Transverse colon (tissue), 4 donors: ENCODE data around the gene MYBPH. TPM values are rescaled to one million over a fixed set of nuclear protein-coding genes. Genes with fewer than 3 reads are reported as not detected.

Experiments used
- DNase-seq: peaks from one replicate; pipeline ENCODE4 v3.0.0-alpha.2; 2019
- H3K27ac ChIP-seq, 4 donors: fragments of 200-600 bp; sonication (generic); 2 replicates each; pipeline ENCODE4 v1.5.1; 2016 to 2018; ENCODE audit warnings: inconsistent platforms in 4 of 4
- H3K27me3 ChIP-seq: fragments of 200-600 bp; sonication (generic); 2 replicates; pipeline ENCODE4 v1.5.1; 2017; ENCODE audit warnings: inconsistent platforms
- H3K36me3 ChIP-seq, 4 donors: fragments of 200-600 bp; sonication (generic); 2 replicates each; pipeline ENCODE4 v1.5.1; 2017 to 2019; ENCODE audit warnings: inconsistent platforms in 4 of 4
- H3K4me1 ChIP-seq, 4 donors: fragments of 200-600 bp; sonication (generic); 2 replicates each; pipeline ENCODE4 v1.5.1; 2017 to 2020; ENCODE audit warnings: inconsistent platforms in 4 of 4
- H3K4me3 ChIP-seq, 4 donors: fragments of 200-600 bp; sonication (generic); 1 replicate in 1 of 4; 2 replicates in 3 of 4; pipeline versions ENCODE4 v1.5.1 to v1.6.1; 2017 to 2019; ENCODE audit warnings: inconsistent platforms in 4 of 4
- H3K9me3 ChIP-seq, 2 donors: fragments of 200-600 bp; sonication (generic); 2 replicates each; pipeline ENCODE4 v1.5.1; 2017 to 2019; ENCODE audit warnings: inconsistent platforms in 2 of 2
- EP300 ChIP-seq: sonication (generic); formaldehyde crosslinking; IDR thresholded peaks from one replicate; pipeline ENCODE4 v1.6.1; 2017; ENCODE audit warnings: antibody characterized with exemption, low read depth
- POLR2A ChIP-seq: fragments of 450-650 bp; IDR thresholded peaks from one replicate; pipeline ENCODE4 v1.6.1; 2016; ENCODE audit warnings: antibody characterized with exemption, mild to moderate bottlenecking, moderate library complexity
- POLR2AphosphoS5 ChIP-seq, 3 donors: sonication (generic); formaldehyde crosslinking; IDR thresholded peaks; one replicate each; pipeline ENCODE4 v1.6.1; 2016; ENCODE audit warnings: antibody characterized with exemption in 3 of 3
- WGBS, 2 donors: methylation state at CpG; one replicate each; pipeline ENCODE4 v1.1.5; 2018; ENCODE audit warnings: low coverage in 1 of 2; 5-methylcytosine and 5-hydroxymethylcytosine counted together
- in situ Hi-C, 4 donors: fragments of 200-750 bp; cut with MboI; loops; one replicate each; pipeline versions ENCODE4 v1.15.0 to v1.15.1; 2017; ENCODE audit warnings: low sequenced_read_pairs in 3 of 4, low pct_ligation_motif_present in 1 of 4, low pct_unique_long_range_greater_than_20kb in 1 of 4
- intact Hi-C: fragments of 100-400 bp; cut with DNase I; formaldehyde crosslinking; loops from one replicate; pipeline ENCODE4 v1.15.1; 2023; ENCODE audit warnings: low total_unique reads
- total RNA-seq, 4 donors: library from RNA; depleted of rRNA; stranded (reverse); fragments of >200 nt; gene quantifications; one replicate each; pipeline ENCODE4 v1.1.0, GENCODE V29; 2016
- TF ChIP-seq, protein P1 (sequence below), 5 experiments: fragments of 200-600 bp in 3 of 5; fragments of 450-650 bp in 2 of 5; sonication (generic) in 3 of 5; IDR thresholded peaks; 1 replicate in 2 of 5; 2 replicates in 3 of 5; pipeline ENCODE4 v1.5.1; 2016 to 2017; ENCODE audit warnings: antibody characterized with exemption in 5 of 5, inconsistent platforms in 3 of 5, mild to moderate bottlenecking in 2 of 5, moderate library complexity in 1 of 5

MYBPH gene
- total RNA-seq, 4 donors from 2014 or later: not detected

DNA sequence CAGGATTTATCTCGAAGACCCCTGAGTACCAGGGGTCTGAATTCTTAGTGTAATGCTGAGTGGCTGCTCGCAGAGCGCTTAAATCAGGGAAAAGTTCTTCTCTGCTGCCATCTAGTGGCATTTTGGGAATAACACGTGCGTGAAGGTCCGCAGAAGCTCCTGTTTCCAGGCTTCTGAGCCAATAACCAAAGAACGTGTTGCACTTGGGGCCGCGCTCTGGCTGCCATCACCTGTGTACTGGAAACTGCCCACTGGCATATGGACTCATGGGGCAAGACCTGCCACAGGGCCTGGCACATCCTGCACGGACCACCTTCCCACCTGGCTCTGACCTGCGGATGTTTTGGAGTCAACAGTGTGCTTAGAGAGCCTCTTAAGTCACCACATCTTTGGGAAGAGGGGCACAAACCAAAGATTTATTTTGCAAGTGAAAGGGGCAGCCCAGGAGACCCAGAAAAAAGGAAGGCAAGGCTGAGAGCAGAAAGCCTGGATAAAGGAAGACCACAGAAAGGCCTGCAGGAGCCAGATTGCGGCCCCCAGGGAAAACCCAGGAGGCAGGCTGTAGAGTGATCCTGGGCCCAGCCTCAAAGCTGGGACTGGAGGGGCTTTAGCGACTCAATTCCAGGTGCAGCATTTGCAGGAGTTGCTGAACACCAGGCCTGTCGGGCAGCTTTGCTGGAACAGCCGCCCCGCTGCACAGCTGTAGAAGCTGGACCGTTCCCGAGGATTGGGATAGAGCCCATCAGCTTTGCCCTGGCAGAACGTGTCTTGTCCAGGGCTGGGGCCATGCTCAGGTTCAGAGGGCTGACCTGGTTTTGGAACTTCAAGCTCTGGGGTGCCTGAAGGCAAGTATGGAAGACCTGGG, 40.9 kb upstream of the MYBPH start:
- Histone ChIP-seq H3K4me1 (no peaks in the 10 kb centered on the region), H3K9me3 (no peaks in the 10 kb centered on the region), H3K36me3 (no peaks in the 10 kb centered on the region), H3K4me3 (no peak overlapping the region), H3K27ac (no peak overlapping the region), H3K27me3 (peaks cover 4% of the 10 kb centered on the region)
- DNase-seq: peak; percentile 42
- no peak for TF ChIP-seq EP300
- TF ChIP-seq, protein P1, sequence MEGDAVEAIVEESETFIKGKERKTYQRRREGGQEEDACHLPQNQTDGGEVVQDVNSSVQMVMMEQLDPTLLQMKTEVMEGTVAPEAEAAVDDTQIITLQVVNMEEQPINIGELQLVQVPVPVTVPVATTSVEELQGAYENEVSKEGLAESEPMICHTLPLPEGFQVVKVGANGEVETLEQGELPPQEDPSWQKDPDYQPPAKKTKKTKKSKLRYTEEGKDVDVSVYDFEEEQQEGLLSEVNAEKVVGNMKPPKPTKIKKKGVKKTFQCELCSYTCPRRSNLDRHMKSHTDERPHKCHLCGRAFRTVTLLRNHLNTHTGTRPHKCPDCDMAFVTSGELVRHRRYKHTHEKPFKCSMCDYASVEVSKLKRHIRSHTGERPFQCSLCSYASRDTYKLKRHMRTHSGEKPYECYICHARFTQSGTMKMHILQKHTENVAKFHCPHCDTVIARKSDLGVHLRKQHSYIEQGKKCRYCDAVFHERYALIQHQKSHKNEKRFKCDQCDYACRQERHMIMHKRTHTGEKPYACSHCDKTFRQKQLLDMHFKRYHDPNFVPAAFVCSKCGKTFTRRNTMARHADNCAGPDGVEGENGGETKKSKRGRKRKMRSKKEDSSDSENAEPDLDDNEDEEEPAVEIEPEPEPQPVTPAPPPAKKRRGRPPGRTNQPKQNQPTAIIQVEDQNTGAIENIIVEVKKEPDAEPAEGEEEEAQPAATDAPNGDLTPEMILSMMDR (IDR thresholded peaks at IDR 0.05): peak; percentile 64 to 78 (median 74)
- in situ Hi-C loops (loop anchor here in 3 of 4 donors (10.0 kb wide), 2 partner anchors 102 to 182 kb away; no protein-coding TSS in a partner anchor), intact Hi-C loops (loop anchor here (5.0 kb wide), 1 partner anchor 99 kb away; no protein-coding TSS in a partner anchor)
- 40 to 45% methylated on average over 2 to 19 of the region's 19 CpGs for WGBS, 2 donors

DNA sequence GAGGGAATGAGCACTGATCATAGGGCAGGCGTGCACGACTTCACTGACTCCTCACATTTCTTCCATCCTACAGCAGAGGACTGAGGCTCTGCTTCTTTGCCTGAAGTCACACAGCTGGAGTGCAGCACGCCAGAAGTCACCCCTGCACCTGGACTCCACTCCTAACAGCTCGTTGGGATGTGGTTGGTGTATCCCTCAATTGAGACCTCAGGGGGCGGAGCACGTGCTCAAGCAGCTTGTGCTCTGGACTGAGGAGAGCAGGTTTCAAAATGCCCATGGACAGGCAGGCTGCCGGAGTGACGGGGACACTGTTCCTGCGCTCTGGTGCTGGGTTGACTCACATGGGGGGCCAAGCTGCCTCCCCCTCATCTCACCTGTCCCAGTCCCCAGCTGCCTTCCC, 39.9 kb upstream of the MYBPH start:
- WGBS, 2 donors: 60 to 100% methylated on average over 2 to 9 of the region's 9 CpGs
- DNase-seq: no peak
- in situ Hi-C loops: loop anchor here in 3 of 4 donors (10.0 kb wide), 2 partner anchors 101 to 181 kb away; no protein-coding TSS in a partner anchor
- Histone ChIP-seq H3K27ac (no peak overlapping the region), H3K27me3 (peaks cover 4% of the 10 kb centered on the region), H3K36me3 (no peaks in the 10 kb centered on the region), H3K9me3 (no peaks in the 10 kb centered on the region), H3K4me3 (no peak overlapping the region), H3K4me1 (no peaks in the 10 kb centered on the region)
- intact Hi-C loops: loop anchor here (2.0 to 5.0 kb wide), 2 partner anchors 98 to 177 kb away; no protein-coding TSS in a partner anchor
- TF ChIP-seq EP300 (no peak), POLR2A (no peak), POLR2AphosphoS5 (IDR thresholded peaks at IDR 0.05) (no peak)
- TF ChIP-seq, protein P1 (IDR thresholded peaks at IDR 0.05): no peak

DNA sequence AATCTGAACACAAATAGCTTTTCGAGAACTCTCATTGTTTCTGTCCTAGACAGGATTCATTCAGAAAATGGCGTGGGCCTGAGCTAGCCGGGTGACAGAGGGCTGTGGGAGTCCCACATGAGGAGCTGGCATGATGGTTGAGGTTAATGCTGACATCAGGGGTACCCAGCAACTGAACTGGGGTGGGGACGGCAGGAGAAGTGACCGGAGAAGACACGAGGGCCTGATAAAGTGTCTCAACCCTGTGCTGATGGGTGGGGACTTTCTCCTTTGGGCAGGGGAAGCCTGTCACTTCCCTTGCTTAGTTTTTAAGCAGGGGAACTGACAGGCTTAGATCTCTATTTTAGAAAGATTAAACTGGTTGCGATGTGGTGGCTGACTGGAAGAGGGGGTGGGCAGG, 39.2 kb upstream of the MYBPH start:
- TF ChIP-seq POLR2A: no peak
- no peak for TF ChIP-seq POLR2AphosphoS5 (IDR thresholded peaks at IDR 0.05)
- TF ChIP-seq, protein P1 (IDR thresholded peaks at IDR 0.05): no peak
- no peak for TF ChIP-seq EP300
- no peak overlapping the region for H3K27ac ChIP-seq
- H3K27me3 ChIP-seq: peaks cover 4% of the 10 kb centered on the region
- intact Hi-C loops: loop anchor here (2.0 to 5.0 kb wide), 2 partner anchors 98 to 176 kb away; no protein-coding TSS in a partner anchor
- H3K4me3 ChIP-seq: no peak overlapping the region
- no peaks in the 10 kb centered on the region for H3K4me1 ChIP-seq
- in situ Hi-C loops: loop anchor here in 3 of 4 donors (10.0 kb wide), 2 partner anchors 100 to 180 kb away; no protein-coding TSS in a partner anchor
- no peaks in the 10 kb centered on the region for H3K9me3 ChIP-seq
- no peaks in the 10 kb centered on the region for H3K36me3 ChIP-seq
- WGBS, 2 donors: 69% methylated on average over 5 to 7 of the region's 7 CpGs
- DNase-seq: no peak

- in situ Hi-C loops: loop anchor here in 3 of 4 donors (10.0 kb wide), 2 partner anchors 98 to 178 kb away; no protein-coding TSS in a partner anchor
- Histone ChIP-seq H3K4me1 (no peaks in the 10 kb centered on the region), H3K27ac (no peak overlapping the region), H3K36me3 (no peaks in the 10 kb centered on the region), H3K4me3 (no peak overlapping the region), H3K27me3 (peaks cover 4% of the 10 kb centered on the region), H3K9me3 (no peaks in the 10 kb centered on the region)
- intact Hi-C loops: no loop called here
- 71% methylated on average over 6 of the region's 6 CpGs; no CpG with 5 or more reads in 1 of the 2 donors for WGBS, 2 donors
- TF ChIP-seq EP300 (no peak), POLR2A (no peak), POLR2AphosphoS5 (IDR thresholded peaks at IDR 0.05) (no peak)
- TF ChIP-seq, protein P1 (IDR thresholded peaks at IDR 0.05): no peak
- DNase-seq: no peak
Observed at GRCh38 chr1:203213126-203213525, 37.5 kb upstream of the MYBPH start.
